ENCODE results near the gene PLEKHG7.

- TF ChIP-seq, protein P1, sequence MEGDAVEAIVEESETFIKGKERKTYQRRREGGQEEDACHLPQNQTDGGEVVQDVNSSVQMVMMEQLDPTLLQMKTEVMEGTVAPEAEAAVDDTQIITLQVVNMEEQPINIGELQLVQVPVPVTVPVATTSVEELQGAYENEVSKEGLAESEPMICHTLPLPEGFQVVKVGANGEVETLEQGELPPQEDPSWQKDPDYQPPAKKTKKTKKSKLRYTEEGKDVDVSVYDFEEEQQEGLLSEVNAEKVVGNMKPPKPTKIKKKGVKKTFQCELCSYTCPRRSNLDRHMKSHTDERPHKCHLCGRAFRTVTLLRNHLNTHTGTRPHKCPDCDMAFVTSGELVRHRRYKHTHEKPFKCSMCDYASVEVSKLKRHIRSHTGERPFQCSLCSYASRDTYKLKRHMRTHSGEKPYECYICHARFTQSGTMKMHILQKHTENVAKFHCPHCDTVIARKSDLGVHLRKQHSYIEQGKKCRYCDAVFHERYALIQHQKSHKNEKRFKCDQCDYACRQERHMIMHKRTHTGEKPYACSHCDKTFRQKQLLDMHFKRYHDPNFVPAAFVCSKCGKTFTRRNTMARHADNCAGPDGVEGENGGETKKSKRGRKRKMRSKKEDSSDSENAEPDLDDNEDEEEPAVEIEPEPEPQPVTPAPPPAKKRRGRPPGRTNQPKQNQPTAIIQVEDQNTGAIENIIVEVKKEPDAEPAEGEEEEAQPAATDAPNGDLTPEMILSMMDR (IDR thresholded peaks at IDR 0.05; ENCODE audit: low read depth, low read length), result no peak
- no peak for TF ChIP-seq EZH2phosphoT487 (IDR thresholded peaks at IDR 0.05; ENCODE audit: low read depth)
Observed at GRCh38 chr12:92706594-92706993, 3.8 kb downstream of the PLEKHG7 start.
